SIG-M5 treated with dmso at 0.1 percent for 504 hours (cell line): ENCODE results near the gene IFITM1.
"Not testable (repeated sequence)": the region's sequence is repeated elsewhere in the genome, so short reads cannot be mapped to it uniquely, and the experiment has no call there.

Experiments used
- DNase-seq: peaks from one replicate; lab custom pipeline; 2025; ENCODE audit not compliant: unreplicated experiment; lab: John Stamatoyannopoulos, UW

IFITM1 gene

GRCh38 chr11:308740-309665 lies 4.8 kb upstream of the IFITM1 start:
- DNase-seq, result not testable (repeated sequence)

- not testable (repeated sequence) for DNase-seq
Observed at GRCh38 chr11:309979-310572, 3.8 kb upstream of the IFITM1 start.

- DNase-seq, result not testable (repeated sequence)
Observed at GRCh38 chr11:311013-311748, 2.7 kb upstream of the IFITM1 start.

GRCh38 chr11:312092-312816 lies 1.6 kb upstream of the IFITM1 start:
- DNase-seq, result no peak

- DNase-seq, result no peak
Observed at GRCh38 chr11:313304-313786, 495 bp upstream of the IFITM1 start.

GRCh38 chr11:314554-314875 lies 675 bp downstream of the IFITM1 start:
- not testable (repeated sequence) for DNase-seq

- DNase-seq, result no peak
Observed at GRCh38 chr11:315051-315481, 1.2 kb downstream of the IFITM1 start.

DNA sequence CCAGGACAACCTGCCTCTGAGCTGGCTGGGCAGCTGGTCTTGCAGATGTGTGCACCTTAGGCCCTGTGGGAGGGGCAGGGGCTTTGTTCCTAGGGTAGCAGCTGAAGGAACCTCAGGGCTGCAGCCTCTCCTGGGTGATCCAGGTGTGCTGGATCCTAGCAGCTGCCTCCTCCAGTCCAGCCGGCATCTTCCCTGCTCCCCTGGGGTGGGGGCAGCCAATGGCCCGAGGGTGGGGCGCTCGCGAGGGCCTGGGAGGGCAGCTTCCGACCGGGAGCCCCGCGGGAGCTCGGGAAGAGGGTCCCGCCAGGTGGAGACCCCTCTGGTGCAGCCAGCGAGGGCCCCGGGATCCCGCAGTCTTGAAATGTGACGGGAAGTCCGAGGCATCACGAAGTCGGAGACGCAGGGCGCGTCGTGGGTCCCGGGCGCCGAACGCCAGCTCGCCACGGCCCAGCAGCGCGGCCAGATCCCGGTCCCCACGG lies 1.7 kb downstream of the IFITM1 start:
- no peak for DNase-seq

- DNase-seq, result no peak
Observed at GRCh38 chr11:316031-316701, 2.3 kb downstream of the IFITM1 start.

- no peak for DNase-seq
Observed at GRCh38 chr11:316891-317301, 3.1 kb downstream of the IFITM1 start.

DNA sequence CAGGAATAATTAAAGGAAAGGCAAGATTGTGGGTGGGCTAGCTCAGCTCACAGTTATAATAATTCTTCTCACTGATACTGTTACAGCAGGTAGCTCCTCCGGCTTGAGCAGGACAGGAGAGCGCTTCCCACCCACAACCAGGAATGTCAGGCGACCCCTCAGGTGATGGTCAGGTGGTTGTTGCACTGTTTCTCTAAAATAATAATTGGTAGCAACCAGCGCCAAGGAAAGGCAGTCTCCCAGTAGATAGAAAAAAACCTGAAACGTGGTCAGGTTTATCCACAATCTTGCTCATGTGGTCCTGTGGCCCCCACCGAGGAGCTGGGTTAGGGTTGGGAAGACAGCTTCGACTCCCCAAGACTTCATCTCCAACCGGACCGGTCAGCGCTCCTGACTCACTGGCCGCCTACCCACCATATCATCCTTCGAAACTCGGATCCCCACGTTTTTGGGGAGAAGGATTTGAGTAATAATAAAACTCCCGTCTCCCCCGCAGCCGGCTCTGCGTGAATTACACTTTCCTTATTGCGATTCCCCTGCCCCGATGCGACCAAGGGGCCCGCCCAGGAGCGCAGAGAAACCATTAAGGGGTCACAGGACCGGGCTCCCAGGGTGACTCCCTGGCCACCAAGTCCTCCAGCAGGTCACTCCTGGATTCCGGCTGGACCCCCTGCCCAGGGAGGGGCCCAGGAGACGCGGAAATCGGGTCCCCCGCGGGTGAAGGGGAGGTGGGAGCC lies 4.0 kb downstream of the IFITM1 start:
- not testable (repeated sequence) for DNase-seq

DNA sequence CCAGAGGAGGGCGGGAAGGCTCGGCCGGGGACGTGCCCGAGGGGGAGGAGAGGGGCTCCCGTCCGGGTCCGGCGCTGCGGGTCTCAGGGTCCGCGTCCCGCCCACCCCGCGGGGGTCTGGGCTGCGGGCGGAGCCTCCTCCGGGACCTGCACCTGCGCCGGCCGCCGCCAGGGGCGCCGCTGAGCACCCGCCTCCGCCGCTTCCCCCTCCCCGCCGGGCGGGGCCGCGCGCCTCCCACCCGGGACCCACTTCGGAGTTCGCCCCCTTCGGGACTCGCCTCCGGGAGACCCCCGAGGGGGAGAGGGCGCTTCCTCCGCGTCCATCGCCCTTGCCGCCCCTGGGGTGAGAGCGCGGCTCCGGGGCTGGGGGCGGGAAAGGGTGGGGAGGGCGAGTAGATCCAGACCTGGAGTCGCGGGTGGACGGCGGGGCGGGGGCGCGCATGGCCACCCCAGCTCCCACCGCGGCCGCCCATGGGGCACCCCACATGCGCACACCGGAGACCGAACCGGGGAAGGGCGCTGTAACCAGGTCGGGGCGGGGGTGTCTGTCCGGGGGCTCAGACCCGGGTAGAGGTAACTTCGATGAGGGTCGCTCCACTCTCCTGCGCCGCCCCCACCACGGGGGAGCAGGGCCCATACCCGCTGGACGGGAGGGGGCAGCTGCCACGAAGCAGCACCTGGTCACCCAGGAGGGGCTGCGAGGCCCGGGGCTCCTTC lies 4.7 kb downstream of the IFITM1 start:
- DNase-seq, result not testable (repeated sequence)

- DNase-seq, result not testable (repeated sequence)
Observed at GRCh38 chr11:319121-319887, 5.5 kb downstream of the IFITM1 start.

GRCh38 chr11:319888-320273 lies 6.0 kb downstream of the IFITM1 start:
- DNase-seq, result not testable (repeated sequence)

DNA sequence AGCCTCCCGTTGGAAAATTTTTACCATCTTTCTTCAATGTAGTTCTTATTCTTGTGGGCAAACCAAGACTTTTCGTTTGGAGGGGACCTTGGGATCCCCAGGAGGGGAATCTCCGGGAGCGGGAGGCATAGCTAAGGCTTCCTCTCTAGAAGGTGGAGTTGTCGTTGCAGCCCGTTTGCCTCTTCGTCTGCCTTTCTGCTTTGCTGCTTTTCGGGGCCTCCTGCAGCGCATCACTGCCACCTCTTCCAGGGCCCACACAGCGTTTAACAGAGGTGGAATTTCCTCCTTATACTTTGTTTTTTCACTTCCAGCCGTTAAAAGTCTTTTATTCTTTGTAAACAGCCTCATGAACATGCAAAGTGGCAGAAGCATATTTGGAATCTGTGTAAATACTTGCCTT lies 10.3 kb downstream of the IFITM1 start:
- no peak for DNase-seq

- DNase-seq, result not testable (repeated sequence)
Observed at GRCh38 chr11:324593-325517, 11.0 kb downstream of the IFITM1 start.
